ENCODE results near the gene PDE1C.

PDE1C gene

DNA sequence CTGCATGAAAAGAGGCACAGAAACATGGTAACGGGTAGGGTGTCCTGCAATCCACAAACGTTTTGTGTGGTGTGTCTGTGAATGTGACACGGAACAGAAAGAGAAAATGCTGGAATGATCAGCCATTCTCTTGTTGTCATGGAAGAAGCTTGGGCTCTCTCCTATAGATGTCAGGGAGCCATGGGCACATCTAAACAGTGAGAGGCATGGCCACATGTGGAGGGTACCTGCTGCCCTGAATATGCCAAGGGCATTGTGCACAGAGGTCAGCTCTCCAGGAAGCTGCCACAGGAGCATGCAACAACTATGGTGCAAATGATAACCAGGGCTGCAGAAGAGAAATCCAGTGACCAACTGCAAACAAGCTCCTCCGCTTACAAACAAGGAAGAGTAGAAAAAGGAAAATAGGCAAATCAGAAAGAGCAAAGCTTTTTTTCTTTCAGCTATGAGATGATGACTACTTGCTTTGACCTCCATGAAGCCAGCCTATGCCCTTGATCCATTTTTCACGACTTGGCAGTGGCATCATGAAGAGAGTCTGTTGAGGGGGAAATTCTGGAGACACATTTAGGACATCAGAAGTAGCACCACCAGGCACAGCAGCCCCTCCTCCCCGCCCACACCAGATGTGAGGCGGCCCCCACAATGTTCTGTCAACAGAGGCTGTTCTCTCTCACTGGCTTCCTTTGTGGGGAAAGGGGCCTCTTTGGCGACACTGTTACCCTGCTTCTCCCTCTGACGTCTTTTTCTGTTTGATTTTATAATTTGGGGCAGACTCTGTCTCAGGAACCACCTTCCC is 4.8 kb upstream of the PDE1C start:
- DNase-seq, result no peak

DNA sequence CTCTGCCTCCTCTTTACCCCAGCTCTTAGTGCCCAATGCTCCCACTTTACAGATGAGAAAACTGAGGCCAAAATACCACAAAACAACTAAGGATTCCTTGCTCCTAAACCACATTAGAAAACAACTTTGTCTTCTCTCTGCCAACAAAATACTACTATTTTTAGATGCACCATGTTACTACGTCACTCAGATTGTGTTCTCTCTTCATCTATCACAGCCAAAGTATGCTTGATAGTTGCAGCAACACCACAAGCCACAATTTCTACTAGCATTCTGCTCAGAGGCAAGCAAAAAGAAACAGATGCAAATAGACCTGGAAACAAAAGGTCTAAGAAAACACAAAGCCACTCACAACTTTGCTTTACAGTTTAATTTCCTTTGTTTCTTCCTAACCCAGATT is 3.3 kb upstream of the PDE1C start:
- DNase-seq, result no peak

DNA sequence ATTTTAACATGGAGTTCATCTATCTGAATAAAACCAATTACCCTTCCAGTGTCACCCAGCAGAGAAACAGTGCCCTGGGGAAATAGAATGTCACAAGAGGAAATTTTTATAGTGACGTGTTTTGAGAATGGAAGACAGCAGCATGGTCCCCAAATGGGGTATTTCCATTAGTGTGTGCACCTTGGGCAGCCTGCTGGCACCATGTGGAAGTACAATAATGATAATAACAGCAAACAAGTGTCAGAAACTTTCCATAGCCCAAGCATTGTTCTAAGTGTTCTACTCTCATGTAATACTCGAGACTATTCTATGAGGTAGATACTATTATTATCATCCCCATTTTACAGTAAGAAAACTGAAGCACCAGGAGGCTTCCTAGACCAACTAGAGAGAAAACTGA is 2.2 kb upstream of the PDE1C start:
- no peak for DNase-seq

DNA sequence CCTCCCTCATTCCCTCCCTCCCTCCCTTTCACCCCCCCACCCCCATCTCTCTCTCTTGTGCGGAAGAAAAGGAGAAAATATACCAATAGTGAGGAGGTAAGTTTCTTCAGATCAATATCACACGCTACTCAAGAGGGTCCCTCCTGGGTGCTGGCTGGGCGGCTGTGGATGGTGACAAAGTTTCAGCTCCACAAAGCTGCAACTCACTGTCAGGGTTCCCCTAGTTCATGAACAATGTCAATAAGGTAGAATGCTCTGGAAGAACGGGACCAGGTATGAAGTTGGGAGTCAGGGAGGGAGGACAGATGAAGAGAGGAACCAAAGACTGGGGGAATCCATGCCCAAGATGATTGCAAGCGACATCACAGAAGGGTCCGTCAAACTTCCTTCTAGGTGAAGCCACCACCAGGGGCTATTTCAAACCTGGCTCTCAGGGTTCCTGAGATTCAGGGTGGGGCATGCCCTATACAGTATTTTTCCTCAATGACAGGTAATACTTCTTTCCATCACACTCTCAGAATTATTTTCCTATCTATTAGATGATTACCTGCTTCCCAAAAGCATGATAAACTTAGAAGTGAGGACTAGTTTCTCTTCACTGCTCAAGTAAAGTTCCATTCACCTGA is 1.4 kb upstream of the PDE1C start:
- no peak for DNase-seq

DNA sequence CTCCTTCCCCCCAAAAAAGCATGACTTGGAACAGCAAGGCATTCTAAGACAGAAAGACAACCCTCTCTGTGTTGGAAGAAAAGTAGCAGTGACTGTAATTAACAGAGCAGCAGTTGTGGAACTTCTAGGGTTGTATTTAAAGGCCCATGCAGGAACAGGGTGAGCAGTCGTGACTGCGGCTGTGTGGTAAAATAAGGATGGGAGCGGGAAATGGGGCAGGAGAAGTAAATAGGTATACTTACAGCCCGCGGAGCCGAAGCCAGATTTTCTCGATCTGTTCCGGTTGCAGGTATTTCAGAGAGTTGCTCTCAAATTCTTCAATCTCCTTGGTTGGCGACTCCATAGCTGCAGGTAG is 179 bp downstream of the PDE1C start:
- DNase-seq, result no peak

DNA sequence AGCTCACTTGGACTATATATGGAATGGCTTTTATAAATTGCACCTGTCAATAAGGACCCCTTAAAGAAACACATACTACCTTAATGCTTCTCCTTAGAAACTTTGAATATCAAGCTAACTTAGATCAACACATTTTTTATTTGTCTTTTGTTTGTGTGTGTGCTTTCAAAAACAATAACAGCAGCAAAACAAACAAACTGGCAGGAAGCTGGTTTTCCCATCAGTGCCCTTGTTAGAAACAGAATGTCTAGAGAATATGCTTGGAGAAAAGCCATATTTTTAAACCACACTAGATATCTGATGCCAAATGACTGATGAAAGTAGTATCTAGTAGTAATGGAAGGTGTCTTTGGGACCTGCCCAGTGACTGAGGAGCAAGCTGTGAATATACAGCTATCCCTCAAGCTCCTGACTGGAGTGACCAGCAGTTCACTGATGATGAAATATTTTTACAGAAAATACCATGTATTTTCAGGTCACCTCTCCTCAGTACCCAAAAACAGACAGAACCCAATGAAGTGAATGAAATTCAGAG is 1.0 kb downstream of the PDE1C start:
- DNase-seq, result no peak

DNA sequence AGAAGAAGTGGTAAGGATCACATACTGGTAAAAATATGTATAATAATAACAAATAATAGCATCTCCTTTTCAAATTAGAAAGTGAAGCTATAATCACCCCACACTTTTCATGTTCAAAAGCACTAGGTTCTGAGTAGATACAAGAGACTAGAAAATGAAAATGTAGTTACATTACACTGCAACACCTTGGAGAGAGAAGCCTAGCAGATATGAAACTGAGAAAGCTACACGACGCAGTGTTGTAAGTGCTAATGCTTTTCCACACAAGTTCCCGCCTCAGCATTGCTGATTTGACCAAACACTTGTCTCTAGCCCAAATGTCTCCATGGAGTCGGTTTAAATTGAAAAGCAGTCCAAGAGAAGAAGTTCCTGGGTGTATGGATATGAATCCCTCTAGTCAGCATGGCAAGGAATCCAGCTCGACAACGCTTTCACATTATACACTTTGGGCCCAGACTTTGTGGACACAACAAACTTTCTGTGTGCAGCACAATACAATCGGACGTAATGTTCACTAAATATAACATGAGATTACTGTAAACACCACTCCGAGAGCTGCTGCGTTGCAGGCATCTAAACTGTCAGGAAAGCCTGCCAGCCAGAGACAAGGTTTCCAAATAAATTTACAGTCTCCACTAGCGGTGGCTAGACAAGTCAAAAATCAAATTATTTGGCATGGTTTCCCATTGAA is 1.7 kb downstream of the PDE1C start:
- no peak for DNase-seq

DNA sequence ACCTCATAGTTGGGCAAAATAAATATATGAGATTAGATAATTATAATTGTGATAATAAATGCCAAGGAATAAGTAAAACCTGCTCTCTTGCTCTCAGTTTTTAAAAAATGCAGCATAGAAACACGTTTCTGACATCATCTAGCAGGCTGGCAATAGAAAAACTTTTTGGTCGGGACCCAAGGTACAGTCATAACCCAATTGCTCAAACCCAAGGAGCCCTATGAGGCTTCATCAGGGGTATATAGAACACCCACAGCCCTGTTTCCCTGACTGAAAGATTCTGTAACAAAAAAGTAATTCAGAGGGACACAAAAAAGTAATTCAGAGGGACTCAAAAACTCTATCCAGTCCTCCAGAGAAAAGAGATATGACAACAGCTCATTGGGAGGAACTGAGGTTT is 3.8 kb downstream of the PDE1C start:
- DNase-seq, result no peak

DNA sequence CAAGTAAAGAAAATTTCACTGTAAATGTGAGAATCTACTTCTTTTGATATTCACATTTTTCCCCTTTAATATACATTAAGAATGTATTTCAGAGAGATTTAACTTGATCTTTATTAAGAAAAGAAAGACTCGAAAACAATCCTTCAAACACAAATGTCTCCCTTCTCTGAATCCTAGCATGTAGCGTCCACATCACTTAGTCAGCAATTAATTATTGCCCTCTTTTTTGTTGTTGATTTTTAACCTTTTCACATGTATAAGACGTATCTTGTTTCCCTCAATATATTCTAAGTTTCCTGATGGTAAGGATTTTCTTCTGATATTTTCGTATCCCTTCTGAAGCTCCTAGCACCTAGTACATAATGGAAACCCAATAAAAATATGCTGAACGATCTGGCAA is 6.6 kb downstream of the PDE1C start:
- no peak for DNase-seq

DNA sequence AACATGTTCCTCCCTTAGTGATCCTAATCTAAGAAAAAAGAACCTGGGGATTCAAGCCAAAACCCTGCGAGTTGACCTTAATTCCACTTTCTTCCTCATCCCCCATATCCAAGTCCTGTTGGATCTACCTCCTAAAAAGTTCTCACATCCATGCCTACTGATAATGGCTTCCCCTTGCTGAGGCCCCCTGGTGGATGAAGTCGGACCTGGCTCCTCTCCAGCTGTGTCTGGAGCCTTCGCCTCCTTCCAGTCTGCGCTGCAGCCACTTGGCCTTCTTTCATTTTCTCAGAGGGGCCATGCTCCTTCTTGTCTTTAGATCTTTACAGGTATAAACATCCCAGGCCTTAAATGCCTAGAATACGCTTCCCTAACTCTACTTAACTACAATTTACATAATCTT is 8.1 kb downstream of the PDE1C start:
- DNase-seq, result peak; percentile 13

DNA sequence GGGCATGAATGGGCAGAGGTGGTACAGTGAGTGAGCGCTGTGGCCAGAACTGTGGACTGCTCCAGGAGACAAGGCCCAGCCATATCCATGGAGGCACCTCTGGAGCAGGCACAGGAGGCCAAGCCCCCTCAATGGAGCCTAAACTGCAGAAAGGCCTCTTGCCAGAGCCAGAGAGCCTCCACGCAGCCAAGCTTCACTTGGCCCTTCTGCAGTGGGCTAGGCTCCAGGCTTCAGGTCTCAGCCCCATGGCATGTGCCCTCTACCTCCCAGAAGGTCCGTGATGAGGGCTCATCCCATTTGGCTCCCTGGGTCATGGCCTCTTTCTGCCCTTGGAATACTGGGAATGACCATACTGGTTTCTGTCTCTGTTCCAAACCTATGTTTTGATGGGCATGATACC is 8.9 kb downstream of the PDE1C start:
- no peak for DNase-seq

DNA sequence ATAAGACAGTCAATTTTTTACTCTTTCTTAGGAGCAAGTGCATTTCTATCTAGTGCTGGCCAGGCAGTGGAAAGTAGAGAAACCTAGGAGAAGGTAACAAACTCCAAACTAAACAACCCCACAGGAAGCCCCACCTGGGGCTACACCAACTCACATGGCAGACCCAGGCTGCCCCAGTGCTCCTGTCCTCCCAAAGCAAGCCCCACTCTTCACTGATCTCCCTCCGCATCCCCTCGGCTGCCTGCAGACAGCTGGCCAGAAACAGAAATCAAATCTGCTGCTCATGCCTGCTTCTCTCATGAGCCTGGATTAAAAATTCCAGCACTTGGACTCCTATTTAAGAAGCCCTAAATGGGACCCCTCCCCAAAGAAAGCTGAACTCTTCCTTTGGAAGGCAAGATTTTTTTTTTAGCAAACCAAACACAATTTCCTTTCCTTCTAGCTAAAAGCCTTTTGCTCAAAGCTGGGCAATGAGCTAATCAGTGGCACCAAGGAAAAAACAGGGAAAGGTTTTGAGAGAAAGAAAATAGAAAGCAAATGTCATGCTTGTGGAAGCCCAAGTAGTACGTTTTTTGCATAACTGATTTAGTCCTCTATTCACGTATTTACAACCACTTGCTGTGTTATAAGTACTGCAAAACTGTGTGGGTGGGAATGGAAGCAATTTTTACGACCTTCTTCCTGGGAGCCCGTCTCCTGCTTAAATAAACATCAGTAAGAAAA is 10.8 kb downstream of the PDE1C start:
- no peak for DNase-seq

DNA sequence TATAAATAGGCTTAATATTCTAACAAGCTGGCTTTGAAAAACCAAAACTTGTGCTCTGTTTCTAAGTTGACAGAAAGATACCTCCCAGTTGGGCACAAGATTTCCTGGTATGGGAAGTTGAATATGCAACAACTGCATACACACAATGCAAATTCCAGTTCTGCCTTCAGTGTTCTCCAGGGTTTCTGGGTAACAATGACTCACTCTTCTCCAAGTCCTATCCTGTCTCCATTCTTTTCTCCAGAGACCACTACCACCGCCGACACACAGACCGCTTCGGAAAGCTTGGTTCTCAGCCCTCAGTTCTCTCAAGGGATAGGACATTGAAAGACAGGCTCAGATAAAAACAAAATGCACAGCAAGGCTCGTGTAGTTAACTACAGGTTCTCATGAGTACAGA is 12.2 kb downstream of the PDE1C start:
- no peak for DNase-seq

DNA sequence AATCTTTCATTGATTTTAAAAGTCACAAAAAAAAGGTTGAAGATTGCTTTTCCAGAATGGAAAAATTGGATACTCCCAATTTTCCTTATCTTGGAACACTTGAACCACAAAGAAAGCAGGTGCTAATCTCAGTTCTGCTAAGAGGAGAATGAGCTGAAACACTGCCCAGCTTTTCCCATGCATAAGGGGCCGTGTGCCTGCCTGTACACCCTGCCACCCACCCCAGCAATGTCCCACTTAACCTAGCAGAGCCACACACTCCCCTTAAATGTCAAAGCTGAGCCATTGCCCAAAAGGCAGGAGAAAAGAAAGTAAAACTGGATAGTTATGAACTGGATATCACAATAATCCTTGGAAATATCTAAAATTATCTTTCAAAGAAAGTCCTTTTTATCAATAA is 13.4 kb downstream of the PDE1C start:
- no peak for DNase-seq

DNA sequence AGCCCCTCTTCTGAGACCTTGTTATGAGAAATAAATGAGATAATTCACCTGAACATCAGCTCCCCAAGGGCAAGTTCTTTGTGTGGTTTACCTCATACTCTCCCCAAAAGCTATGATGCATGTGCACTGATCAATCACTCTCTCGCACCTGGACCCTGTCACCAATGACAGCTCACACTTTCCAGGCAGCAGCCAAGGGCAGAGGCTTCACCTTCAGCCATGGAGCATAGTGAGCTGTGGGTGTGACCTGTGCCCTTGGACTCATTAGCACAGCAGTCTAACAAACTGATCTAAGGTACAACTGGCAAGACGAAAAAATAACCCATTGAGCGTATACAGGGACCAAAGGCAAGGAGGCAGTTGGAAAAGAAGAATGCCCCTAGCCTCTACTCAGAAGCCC is 17.0 kb downstream of the PDE1C start:
- DNase-seq, result no peak

DNA sequence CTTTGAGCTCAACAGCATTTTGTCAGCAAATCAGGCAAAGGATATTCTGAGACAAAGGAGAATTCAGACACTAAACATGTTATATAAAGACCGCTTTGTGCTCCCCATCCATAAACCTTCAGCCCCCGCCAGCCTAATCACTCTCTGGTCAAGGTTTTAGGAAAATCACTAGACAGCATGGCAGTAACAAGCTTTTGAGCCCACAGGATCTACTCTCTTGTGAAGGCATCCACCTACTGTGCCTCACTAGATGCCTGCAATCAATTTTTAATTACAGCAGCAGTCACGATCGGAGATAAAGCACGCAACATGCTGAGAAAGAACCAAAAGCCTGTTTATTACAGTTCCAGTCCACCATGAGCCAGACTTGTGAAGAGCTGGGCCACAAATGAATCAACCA is 19.1 kb downstream of the PDE1C start:
- no peak for DNase-seq

DNA sequence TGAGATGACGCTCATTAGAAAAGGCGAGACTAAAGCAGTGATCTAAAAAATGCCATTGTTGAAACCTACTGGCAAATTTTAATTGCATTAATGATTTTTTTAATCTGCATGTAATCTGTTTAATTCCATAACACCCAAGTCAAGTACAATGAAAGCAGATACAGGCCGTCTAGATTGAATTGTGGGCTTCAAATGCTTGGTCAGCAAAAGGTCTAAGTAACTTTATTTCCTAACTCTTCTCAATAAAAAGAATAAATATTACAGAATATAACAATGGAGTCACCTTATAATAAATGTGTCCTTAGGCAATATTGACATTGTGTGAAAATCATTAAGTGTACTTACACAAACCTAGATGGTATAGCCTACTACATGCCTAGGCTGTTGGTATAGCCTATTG is 20.6 kb downstream of the PDE1C start:
- no peak for DNase-seq

DNA sequence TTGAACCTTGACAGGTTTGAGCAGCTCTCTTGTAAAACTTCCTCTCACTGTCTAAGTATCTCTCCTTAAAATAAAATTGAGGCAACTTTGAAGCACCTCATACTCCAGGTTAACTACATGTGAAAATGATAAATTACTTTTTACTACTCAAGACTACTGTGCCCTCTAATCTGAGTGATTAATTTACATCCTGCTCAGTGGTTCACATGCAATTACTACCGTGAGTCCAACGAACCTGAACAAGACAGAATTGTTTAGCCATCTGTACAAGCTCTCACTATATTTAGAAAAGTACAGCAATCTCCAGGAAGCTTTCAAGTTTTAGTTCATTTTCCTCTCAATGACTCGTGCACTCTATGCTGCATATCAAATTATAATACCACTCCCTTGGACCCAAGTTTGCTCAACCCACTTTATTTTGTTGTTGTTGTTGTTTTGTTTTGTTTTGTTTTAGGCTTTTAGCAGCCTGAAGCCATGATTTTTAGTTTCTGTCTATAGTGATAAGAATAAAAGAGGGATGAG is 21.2 kb downstream of the PDE1C start:
- no peak for DNase-seq

DNA sequence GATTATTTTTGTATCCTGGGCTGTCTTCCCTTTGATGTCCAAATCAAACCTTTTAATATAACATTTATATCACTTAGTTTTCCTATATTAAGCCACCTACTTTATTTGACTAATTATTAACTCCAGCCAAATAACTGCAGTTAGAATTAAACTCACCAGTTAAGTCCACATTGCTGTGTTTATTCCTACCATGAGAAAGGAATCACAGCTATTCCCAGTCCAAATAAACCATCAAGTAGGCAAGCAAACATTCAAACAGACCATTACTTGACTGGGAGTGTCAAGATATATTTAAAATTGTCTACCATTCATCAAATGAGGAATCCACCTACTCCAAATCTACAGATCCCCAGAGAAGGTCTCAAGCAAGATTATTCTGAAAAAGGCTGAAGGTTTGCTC is 22.4 kb downstream of the PDE1C start:
- no peak for DNase-seq

DNA sequence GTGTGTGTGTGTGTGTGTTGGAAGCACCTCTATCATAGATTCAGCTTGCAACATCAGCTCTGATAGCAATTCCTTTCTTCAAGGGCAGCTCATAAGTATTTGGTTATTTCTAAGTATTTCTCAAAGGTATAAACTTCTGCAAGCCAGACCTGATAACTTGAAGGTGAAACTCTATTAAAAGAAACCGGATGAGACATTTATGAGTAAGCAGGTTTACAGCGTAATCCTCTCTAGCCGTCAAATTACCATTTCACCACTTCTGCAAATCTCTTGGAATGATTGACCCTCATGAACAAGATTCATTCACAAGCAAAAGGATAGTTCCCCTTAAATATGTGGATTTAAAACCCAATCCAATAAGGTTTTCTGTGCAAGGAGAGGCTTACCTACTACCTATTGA is 23.1 kb downstream of the PDE1C start:
- DNase-seq, result no peak

DNA sequence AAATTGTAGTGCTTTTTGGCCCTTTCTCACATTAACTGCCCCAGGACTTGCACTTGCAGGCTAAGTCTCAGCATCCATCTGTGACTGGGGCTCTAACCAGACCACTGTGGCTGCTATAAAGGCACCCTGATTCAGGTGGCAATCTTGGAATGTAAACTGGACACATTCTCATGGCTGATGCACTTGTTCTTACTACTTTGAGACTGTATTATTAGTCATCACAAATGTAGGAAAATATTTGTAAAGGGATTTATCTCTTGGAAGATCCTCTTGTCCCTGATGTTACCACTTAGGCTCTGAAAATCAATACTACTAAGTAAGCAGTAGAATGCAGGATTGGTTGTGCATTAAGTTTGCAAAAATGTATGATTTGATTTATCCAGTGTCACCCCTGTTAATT is 25.0 kb downstream of the PDE1C start:
- DNase-seq, result no peak

DNA sequence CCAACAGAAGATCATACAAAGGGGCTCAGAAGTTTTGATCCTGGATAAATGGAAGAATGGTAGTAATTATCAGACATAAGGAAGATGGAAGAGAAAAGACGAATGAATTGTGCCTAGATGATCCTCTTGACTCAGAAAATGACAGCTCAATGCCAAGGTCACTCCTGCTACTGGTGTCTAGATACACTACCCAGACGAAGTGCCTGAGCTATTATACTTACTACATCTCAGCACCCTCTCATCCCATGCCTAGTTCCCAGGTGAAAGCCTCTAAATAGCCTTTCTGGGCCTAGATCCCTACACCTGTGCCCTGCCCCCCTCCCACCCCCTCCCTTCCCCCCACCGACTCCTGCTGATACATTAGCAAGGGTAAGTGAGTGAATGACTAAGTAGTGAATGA is 25.5 kb downstream of the PDE1C start:
- no peak for DNase-seq

DNA sequence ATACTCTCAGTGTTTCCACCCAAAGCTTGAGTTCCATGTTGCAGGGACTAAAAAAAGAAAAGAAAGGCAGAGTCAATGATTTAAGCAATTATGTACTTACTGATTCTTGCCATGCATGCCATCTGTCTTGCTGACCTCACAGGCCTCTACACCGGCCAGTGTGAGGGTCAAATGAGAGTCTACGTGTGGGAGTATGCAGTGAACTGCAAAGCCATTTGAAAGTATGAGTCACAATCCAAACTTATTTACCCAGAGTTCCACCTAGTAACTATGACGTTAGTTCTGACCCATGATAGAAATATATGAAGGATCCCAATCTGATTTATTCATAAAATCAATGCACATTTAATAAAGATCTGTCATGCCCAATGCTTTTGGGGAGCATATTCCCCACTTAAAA is 26.5 kb downstream of the PDE1C start:
- no peak for DNase-seq
